ENCODE data around the gene FOXK2. TPM values are rescaled to one million over a fixed set of nuclear protein-coding genes. Genes with fewer than 3 reads are reported as not detected.
"Not testable (repeated sequence)": the region's sequence is repeated elsewhere in the genome, so short reads cannot be mapped to it uniquely, and the experiment has no call there.

The FOXK2 gene
- total RNA-seq, 1 experiment from 2014 or later = 72.0 TPM

DNA sequence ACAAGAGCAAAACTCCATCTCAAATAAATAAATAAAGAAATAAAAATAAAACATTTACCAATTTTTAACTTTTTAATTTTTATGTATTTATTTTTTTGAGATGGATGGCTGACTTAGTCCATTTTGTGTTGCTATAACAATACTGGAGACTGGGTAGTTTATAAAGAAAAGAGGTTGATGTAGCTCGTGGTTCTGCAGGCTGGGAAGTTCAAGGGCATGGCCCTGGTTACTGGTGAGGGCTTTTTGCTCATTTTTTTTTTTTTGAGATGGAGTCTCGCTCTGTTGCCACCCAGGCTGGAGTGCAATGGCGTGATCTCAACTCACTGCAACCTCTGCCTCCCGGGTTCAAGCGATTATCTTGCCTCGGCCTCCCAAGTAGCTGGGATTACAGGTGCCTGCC, 14.2 kb upstream of the FOXK2 start:
- no peak overlapping the region for H3K14ac ChIP-seq (ENCODE audit: insufficient read depth, low read length)
- no peak overlapping the region for H2AK5ac ChIP-seq (ENCODE audit: insufficient read length, low read length)
- H4K91ac ChIP-seq (ENCODE audit: insufficient read length, low read depth, low read length) = no peak overlapping the region
- Mint-ChIP-seq H3K36me3 (ENCODE audit: insufficient read depth in 1 of 3, low read depth in 3 of 3) (no peaks in the 10 kb centered on the region), H3K27me3 (ENCODE audit: low read depth) (peaks cover 8% of the 10 kb centered on the region), H3K4me1 (peaks cover 3 to 8% of the 10 kb centered on the region in 2 experiments; a peak in 3 of 4 replicates), H3K9me3 (peaks cover 0 to 3% of the 10 kb centered on the region in 2 experiments; a peak in 1 of 5 replicates), H3K27ac (no peak overlapping the region), H3K4me3 (no peak overlapping the region)
- no peak overlapping the region for H3K4me2 ChIP-seq (ENCODE audit: insufficient read depth, insufficient read length, low read length)
- H3K56ac ChIP-seq (ENCODE audit: insufficient read length, low read depth, low read length) = no peak overlapping the region
- no peaks in the 10 kb centered on the region for H3K79me1 ChIP-seq (ENCODE audit: insufficient read depth, low read depth, low read length, poor library complexity, severe bottlenecking)
- no peak overlapping the region for H2BK12ac ChIP-seq (ENCODE audit: insufficient read length, low read depth, low read length)
- H3K9me3 ChIP-seq (ENCODE audit: control insufficient read depth, low read depth, low read length) = no peaks in the 10 kb centered on the region
- H4K8ac ChIP-seq (replicated peaks; ENCODE audit: insufficient read length, low read depth, low read length) = no peak overlapping the region
- H3K27me3 ChIP-seq (ENCODE audit: insufficient read depth, low read length) = no peaks in the 10 kb centered on the region
- no peaks in the 10 kb centered on the region for H4K20me1 ChIP-seq (ENCODE audit: control insufficient read depth, insufficient read depth, insufficient read length)
- no peaks in the 10 kb centered on the region for H3K4me1 ChIP-seq (ENCODE audit: insufficient read depth, low read length)
- H3T11ph ChIP-seq (ENCODE audit: low read length) = no peak overlapping the region
- H3K79me2 ChIP-seq (ENCODE audit: insufficient read depth, low read length) = no peaks in the 10 kb centered on the region
- no peak overlapping the region for H2AFZ ChIP-seq (ENCODE audit: low read length)
- no peak overlapping the region for H3K27ac ChIP-seq (ENCODE audit: insufficient read length, low read depth, low read length)
- no peak overlapping the region for H4K5ac ChIP-seq (ENCODE audit: insufficient read length, low read depth, low read length)
- no peak for TF ChIP-seq CTCF (conservative IDR thresholded peaks at IDR 0.05)
- H2BK5ac ChIP-seq (ENCODE audit: insufficient read length, low read length) = no peak overlapping the region
- DNase-seq = no peak
- no peak overlapping the region for H2BK15ac ChIP-seq (ENCODE audit: low read depth, low read length)
- no CpG with 5 or more reads among the region's 6 CpGs for WGBS (ENCODE audit: extremely low coverage, insufficient read length, low lambda C conversion rate)
- no peak overlapping the region for H2BK120ac ChIP-seq (ENCODE audit: low read depth, low read length, poor library complexity, severe bottlenecking)
- H2BK20ac ChIP-seq (ENCODE audit: low read depth, low read length, poor library complexity, severe bottlenecking) = no peak overlapping the region
- no peak overlapping the region for H3K23ac ChIP-seq (ENCODE audit: insufficient read length, low read depth, low read length)
- H3K23me2 ChIP-seq (ENCODE audit: insufficient read length, low read depth, low read length, poor library complexity, severe bottlenecking) = no peaks in the 10 kb centered on the region
- no peak overlapping the region for H3K18ac ChIP-seq (ENCODE audit: insufficient read length, low read depth, low read length)
- no peak overlapping the region for H3K4ac ChIP-seq (ENCODE audit: low read depth, low read length)
- no peak overlapping the region for H3K9ac ChIP-seq (ENCODE audit: extremely low read depth, insufficient read length, low read length)

GRCh38 chr17:82506402-82506801, 13.1 kb upstream of the FOXK2 start:
- no CpG with 5 or more reads among the region's 7 CpGs for WGBS (ENCODE audit: extremely low coverage, insufficient read length, low lambda C conversion rate)
- not testable (repeated sequence) for H3K56ac ChIP-seq (ENCODE audit: insufficient read length, low read depth, low read length); H2AK5ac ChIP-seq (ENCODE audit: insufficient read length, low read length); H4K91ac ChIP-seq (ENCODE audit: insufficient read length, low read depth, low read length); H3K4me2 ChIP-seq (ENCODE audit: insufficient read depth, insufficient read length, low read length); H3K27ac ChIP-seq (ENCODE audit: insufficient read length, low read depth, low read length); H3K27ac Mint-ChIP-seq; H3K23ac ChIP-seq (ENCODE audit: insufficient read length, low read depth, low read length); H3K14ac ChIP-seq (ENCODE audit: insufficient read depth, low read length); H3K9me3 ChIP-seq (ENCODE audit: control insufficient read depth, low read depth, low read length); H3K27me3 ChIP-seq (ENCODE audit: insufficient read depth, low read length); H3K23me2 ChIP-seq (ENCODE audit: insufficient read length, low read depth, low read length, poor library complexity, severe bottlenecking); H2BK12ac ChIP-seq (ENCODE audit: insufficient read length, low read depth, low read length); H3K9me3 Mint-ChIP-seq; H4K8ac ChIP-seq (replicated peaks; ENCODE audit: insufficient read length, low read depth, low read length); H3K79me2 ChIP-seq (ENCODE audit: insufficient read depth, low read length); H3T11ph ChIP-seq (ENCODE audit: low read length); H2BK120ac ChIP-seq (ENCODE audit: low read depth, low read length, poor library complexity, severe bottlenecking); H4K5ac ChIP-seq (ENCODE audit: insufficient read length, low read depth, low read length); H2BK15ac ChIP-seq (ENCODE audit: low read depth, low read length); H3K36me3 Mint-ChIP-seq (ENCODE audit: insufficient read depth in 1 of 3, low read depth in 3 of 3); H3K4me1 ChIP-seq (ENCODE audit: insufficient read depth, low read length); H3K4ac ChIP-seq (ENCODE audit: low read depth, low read length); H2BK5ac ChIP-seq (ENCODE audit: insufficient read length, low read length); H3K27me3 Mint-ChIP-seq (ENCODE audit: low read depth); H3K18ac ChIP-seq (ENCODE audit: insufficient read length, low read depth, low read length); H2AFZ ChIP-seq (ENCODE audit: low read length); H4K20me1 ChIP-seq (ENCODE audit: control insufficient read depth, insufficient read depth, insufficient read length); DNase-seq; H3K4me3 Mint-ChIP-seq; H2BK20ac ChIP-seq (ENCODE audit: low read depth, low read length, poor library complexity, severe bottlenecking); H3K4me1 Mint-ChIP-seq; H3K79me1 ChIP-seq (ENCODE audit: insufficient read depth, low read depth, low read length, poor library complexity, severe bottlenecking); H3K9ac ChIP-seq (ENCODE audit: extremely low read depth, insufficient read length, low read length)

Data from H9 (cell line).